GM21526 (cell line): Measurements from ENCODE around the gene CALD1.
A peak's percentile ranks its signal among the peaks of the same experiment; 100 is the strongest.

Experiments used
- ATAC-seq: cut with Tn5 transposase; IDR thresholded peaks from one replicate; pipeline ENCODE4 v1.9.1; 2021; ENCODE audit warnings: moderate library complexity; ENCODE audit not compliant: unreplicated experiment, low FRiP score

Gene CALD1

GRCh38 chr7:134916171-134916883, 136.9 kb downstream of the CALD1 start:
- no peak for ATAC-seq

GRCh38 chr7:134919240-134919641, 139.8 kb downstream of the CALD1 start:
- no peak for ATAC-seq

- ATAC-seq = no peak
Observed at GRCh38 chr7:134920026-134920753, 140.8 kb downstream of the CALD1 start.

GRCh38 chr7:134922720-134923704, 143.6 kb downstream of the CALD1 start:
- no peak for ATAC-seq

- no peak for ATAC-seq
Observed at GRCh38 chr7:134925766-134926165, 146.3 kb downstream of the CALD1 start.

GRCh38 chr7:134926396-134926795, 147.0 kb downstream of the CALD1 start:
- no peak for ATAC-seq

GRCh38 chr7:134927076-134927475, 147.6 kb downstream of the CALD1 start:
- ATAC-seq = no peak

GRCh38 chr7:134927723-134928122, 148.3 kb downstream of the CALD1 start:
- no peak for ATAC-seq

GRCh38 chr7:134928554-134928953, 149.1 kb downstream of the CALD1 start:
- ATAC-seq = no peak

GRCh38 chr7:134931487-134931886, 152.1 kb downstream of the CALD1 start:
- no peak for ATAC-seq

- ATAC-seq = peak; percentile 58
Observed at GRCh38 chr7:134932707-134933370, 153.4 kb downstream of the CALD1 start.

- ATAC-seq = no peak
Observed at GRCh38 chr7:134933460-134934068, 154.1 kb downstream of the CALD1 start.

- no peak for ATAC-seq
Observed at GRCh38 chr7:134935701-134936100, 156.3 kb downstream of the CALD1 start.

- no peak for ATAC-seq
Observed at GRCh38 chr7:134936893-134937510, 157.6 kb downstream of the CALD1 start.

GRCh38 chr7:134938141-134938540, 158.7 kb downstream of the CALD1 start:
- no peak for ATAC-seq

GRCh38 chr7:134939136-134939535, 159.7 kb downstream of the CALD1 start:
- no peak for ATAC-seq

GRCh38 chr7:134940729-134941128, 161.3 kb downstream of the CALD1 start:
- ATAC-seq = no peak

GRCh38 chr7:134941185-134941900, 161.9 kb downstream of the CALD1 start:
- no peak for ATAC-seq

GRCh38 chr7:134941952-134942351, 162.5 kb downstream of the CALD1 start:
- ATAC-seq = no peak
